ENCODE results near the gene GLRX.

GRCh38 chr5:95800553-95800952 is 22.0 kb downstream of the GLRX start:
- TF ChIP-seq, protein P1, sequence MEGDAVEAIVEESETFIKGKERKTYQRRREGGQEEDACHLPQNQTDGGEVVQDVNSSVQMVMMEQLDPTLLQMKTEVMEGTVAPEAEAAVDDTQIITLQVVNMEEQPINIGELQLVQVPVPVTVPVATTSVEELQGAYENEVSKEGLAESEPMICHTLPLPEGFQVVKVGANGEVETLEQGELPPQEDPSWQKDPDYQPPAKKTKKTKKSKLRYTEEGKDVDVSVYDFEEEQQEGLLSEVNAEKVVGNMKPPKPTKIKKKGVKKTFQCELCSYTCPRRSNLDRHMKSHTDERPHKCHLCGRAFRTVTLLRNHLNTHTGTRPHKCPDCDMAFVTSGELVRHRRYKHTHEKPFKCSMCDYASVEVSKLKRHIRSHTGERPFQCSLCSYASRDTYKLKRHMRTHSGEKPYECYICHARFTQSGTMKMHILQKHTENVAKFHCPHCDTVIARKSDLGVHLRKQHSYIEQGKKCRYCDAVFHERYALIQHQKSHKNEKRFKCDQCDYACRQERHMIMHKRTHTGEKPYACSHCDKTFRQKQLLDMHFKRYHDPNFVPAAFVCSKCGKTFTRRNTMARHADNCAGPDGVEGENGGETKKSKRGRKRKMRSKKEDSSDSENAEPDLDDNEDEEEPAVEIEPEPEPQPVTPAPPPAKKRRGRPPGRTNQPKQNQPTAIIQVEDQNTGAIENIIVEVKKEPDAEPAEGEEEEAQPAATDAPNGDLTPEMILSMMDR (IDR thresholded peaks at IDR 0.05): no peak
- TF ChIP-seq ZFX (IDR thresholded peaks at IDR 0.05; ENCODE audit: borderline replicate concordance): no peak

All from 22Rv1 (cell line).